ENCODE data around the gene LIME1. TPM values are rescaled to one million over a fixed set of nuclear protein-coding genes. Genes with fewer than 3 reads are reported as not detected.

Gene LIME1
- total RNA-seq, 1 donor from 2014 or later, result 8.1 TPM

DNA sequence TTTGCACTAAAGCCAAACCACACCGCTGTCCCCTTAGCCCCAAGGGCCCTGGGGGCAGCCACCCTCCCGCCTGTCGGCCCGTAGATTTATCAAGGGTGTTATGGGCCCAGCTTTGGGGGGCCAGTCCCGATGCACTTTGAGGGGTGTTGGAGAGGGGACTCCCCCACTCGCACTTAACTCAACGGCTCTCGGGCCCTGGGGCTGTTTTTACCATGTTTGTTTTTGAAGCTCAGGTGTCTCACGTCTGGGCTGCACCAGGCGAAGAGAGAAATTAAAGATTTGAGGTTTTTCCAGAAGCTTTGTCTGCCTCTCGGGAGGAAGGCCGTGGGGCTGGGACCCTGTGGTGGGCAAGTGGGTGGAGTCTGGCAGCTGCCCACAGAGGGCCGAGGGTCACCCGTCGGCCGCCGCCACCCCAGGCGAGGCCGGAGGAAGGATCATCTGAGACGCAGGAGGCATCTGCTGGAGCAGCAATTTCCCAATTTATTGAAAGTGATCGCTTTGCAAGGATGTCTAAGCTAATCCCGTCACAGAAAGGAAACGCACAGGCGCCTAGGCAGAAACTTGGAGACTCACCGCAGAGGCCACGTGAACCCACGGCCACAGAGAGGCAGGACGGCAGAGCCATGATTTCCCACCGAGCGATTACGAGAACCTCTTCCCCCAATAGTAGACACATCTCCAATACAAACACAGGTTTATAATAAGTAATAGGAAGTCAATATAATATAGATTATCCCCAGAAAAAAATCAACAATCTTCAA lies 6.9 kb downstream of the LIME1 start:
- Mint-ChIP-seq H3K4me3 (ENCODE audit: unreplicated experiment) (peak overlapping the region; percentile 78), H3K36me3 (ENCODE audit: low read depth, unreplicated experiment) (peaks cover 14% of the 10 kb centered on the region), H3K4me1 (ENCODE audit: unreplicated experiment) (no peaks in the 10 kb centered on the region), H3K27me3 (ENCODE audit: unreplicated experiment) (peaks cover 10% of the 10 kb centered on the region), H3K27ac (ENCODE audit: unreplicated experiment) (no peak overlapping the region), H3K9me3 (ENCODE audit: unreplicated experiment) (no peaks in the 10 kb centered on the region)
- DNase-seq (ENCODE audit: low spot score), result no peak
- TF ChIP-seq, protein P1, sequence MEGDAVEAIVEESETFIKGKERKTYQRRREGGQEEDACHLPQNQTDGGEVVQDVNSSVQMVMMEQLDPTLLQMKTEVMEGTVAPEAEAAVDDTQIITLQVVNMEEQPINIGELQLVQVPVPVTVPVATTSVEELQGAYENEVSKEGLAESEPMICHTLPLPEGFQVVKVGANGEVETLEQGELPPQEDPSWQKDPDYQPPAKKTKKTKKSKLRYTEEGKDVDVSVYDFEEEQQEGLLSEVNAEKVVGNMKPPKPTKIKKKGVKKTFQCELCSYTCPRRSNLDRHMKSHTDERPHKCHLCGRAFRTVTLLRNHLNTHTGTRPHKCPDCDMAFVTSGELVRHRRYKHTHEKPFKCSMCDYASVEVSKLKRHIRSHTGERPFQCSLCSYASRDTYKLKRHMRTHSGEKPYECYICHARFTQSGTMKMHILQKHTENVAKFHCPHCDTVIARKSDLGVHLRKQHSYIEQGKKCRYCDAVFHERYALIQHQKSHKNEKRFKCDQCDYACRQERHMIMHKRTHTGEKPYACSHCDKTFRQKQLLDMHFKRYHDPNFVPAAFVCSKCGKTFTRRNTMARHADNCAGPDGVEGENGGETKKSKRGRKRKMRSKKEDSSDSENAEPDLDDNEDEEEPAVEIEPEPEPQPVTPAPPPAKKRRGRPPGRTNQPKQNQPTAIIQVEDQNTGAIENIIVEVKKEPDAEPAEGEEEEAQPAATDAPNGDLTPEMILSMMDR (IDR thresholded peaks at IDR 0.05; ENCODE audit: unreplicated experiment), result no peak

DNA sequence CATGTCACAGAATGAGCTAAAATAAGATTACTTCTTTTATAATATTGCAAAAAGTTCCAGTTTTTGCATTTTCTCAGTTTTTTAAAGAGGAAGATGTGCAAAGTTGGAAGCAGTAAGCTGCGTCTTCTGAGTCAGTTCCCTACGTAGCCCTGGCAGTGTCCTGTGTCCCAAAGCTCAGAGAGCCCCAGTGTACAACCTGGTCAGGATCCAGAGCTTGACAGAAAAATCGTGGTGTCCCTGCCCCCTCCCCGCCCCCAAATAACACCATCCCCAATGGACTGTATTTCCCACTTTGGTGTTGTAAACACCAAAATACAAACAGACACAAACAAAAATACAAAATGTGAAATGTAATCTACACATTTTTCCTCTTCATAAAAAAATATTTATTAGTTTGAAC lies 7.7 kb downstream of the LIME1 start:
- TF ChIP-seq, protein P1 (IDR thresholded peaks at IDR 0.05; ENCODE audit: unreplicated experiment), result no peak
- Mint-ChIP-seq H3K27me3 (ENCODE audit: unreplicated experiment) (peaks cover 10% of the 10 kb centered on the region), H3K4me1 (ENCODE audit: unreplicated experiment) (no peaks in the 10 kb centered on the region), H3K4me3 (ENCODE audit: unreplicated experiment) (no peak overlapping the region), H3K36me3 (ENCODE audit: low read depth, unreplicated experiment) (peaks cover 19% of the 10 kb centered on the region), H3K9me3 (ENCODE audit: unreplicated experiment) (no peaks in the 10 kb centered on the region), H3K27ac (ENCODE audit: unreplicated experiment) (peak overlapping the region; percentile 72)
- no peak for DNase-seq (ENCODE audit: low spot score)

DNA sequence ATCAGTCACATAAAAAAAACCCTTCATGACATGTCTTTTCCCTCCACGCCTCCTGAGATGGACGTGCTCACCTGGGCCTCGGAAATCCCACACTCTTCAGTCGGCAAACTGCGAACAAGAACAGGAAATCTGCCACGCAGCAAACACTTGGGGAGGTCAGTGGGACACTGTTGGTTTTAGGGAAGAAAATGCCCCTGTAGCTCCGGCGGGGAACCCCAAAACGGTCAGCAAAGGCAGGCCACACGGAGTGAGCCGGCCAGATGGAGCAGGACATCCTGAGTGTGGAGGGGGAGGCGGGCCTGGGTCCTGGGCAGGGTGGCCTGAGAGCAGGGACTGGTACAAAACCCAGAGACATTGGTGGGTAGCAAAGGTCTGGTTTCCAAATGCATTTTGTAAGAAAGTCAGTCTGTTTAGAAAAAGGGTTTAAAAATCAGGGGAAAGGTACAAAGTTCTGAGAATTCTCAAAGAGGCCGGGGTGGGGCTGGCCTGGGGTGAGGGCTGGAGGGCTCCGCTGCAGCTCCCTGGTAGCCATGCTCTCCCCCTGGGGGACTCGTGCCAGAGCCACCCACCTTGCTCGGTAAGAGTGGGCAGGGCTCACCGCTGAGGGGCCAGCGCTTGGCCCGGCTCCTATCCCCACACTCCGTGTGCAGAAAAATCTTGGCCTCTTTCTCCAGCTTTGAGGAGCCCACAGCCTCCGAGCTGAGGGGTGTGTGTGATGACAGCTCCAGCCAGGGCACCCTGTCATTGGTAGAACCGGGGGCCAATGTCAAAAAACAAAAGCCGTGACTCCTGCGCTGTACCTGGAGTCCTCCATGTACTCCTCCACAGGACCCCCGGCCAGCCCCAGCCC lies 8.3 kb downstream of the LIME1 start:
- peaks cover 12% of the 10 kb centered on the region for H3K27me3 Mint-ChIP-seq (ENCODE audit: unreplicated experiment)
- TF ChIP-seq, protein P1 (IDR thresholded peaks at IDR 0.05; ENCODE audit: unreplicated experiment), result no peak
- DNase-seq (ENCODE audit: low spot score), result no peak
- no peaks in the 10 kb centered on the region for H3K4me1 Mint-ChIP-seq (ENCODE audit: unreplicated experiment)
- no peaks in the 10 kb centered on the region for H3K9me3 Mint-ChIP-seq (ENCODE audit: unreplicated experiment)
- H3K4me3 Mint-ChIP-seq (ENCODE audit: unreplicated experiment), result no peak overlapping the region
- peak overlapping the region; percentile 72 for H3K27ac Mint-ChIP-seq (ENCODE audit: unreplicated experiment)
- peaks cover 19% of the 10 kb centered on the region for H3K36me3 Mint-ChIP-seq (ENCODE audit: low read depth, unreplicated experiment)

DNA sequence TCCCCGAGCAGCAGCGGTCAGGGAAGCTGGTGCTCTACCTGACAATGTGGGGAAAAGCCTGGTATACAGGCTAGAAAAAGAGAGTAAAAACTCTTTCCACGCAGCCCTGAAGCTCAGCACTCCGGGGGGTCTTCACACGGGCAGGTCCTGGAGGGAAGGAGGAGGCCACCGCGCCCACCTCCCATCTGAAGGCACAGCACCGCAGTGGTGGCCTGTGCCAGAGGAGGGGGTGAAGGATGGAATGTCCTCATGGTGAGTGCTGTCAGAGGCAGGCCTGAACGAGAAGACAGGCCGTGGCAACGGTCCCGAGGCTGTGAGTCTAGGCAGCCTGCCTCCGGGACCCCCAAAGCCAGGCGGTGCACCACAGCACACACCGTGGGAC lies 9.0 kb downstream of the LIME1 start:
- Mint-ChIP-seq H3K27ac (ENCODE audit: unreplicated experiment) (no peak overlapping the region), H3K27me3 (ENCODE audit: unreplicated experiment) (peaks cover 12% of the 10 kb centered on the region), H3K4me3 (ENCODE audit: unreplicated experiment) (peak overlapping the region; percentile 83), H3K9me3 (ENCODE audit: unreplicated experiment) (no peaks in the 10 kb centered on the region), H3K36me3 (ENCODE audit: low read depth, unreplicated experiment) (peaks cover 19% of the 10 kb centered on the region), H3K4me1 (ENCODE audit: unreplicated experiment) (no peaks in the 10 kb centered on the region)
- DNase-seq (ENCODE audit: low spot score), result no peak
- TF ChIP-seq, protein P1 (IDR thresholded peaks at IDR 0.05; ENCODE audit: unreplicated experiment), result no peak

All from endothelial cell (in vitro differentiated cells).